ENCODE data around the gene ERBB2. TPM values are rescaled to one million over a fixed set of nuclear protein-coding genes. Genes with fewer than 3 reads are reported as not detected.

Gene ERBB2
- polyA plus RNA-seq, 3 donors = 0.17 to 0.73 TPM; not detected in 1

DNA sequence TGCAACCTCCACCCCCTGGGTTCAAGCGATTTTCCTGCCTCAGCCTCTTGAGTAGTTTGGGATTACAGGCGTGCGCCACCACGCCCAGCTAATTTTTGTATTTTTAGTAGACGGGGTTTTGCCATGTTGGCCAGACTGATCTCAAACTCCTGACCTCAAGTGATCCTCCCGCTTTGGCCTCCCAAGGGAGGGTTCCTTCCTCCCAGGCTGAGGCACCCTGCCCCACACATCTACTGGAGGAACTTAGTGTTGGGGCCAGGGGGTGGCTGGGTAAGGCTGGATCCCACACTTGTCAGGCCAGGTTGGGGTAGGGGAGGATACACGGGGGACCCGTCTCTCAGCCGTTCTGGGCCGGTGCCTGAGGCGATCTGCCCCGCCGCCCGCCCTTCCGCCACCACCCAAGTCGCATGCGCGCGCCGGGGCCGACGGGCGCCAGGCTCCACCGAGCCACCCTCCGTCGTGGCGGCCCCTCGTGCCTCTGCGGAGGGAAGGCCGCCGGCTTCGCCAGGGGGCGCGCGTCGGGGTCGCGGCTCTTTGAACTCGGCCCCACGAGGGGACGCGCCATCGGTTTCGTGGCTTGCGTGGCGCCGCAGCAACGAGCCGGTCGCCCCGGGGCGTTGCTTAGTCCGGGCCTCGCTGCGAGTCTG lies 53.8 kb downstream of the ERBB2 start:
- no peaks in the 10 kb centered on the region for H3K36me3 ChIP-seq (replicated peaks in 1 of 2; ENCODE audit: control insufficient read depth in 1 of 2, insufficient read depth in 2 of 2, low read length in 2 of 2)
- H3K9me3 ChIP-seq (replicated peaks in 1 of 2; ENCODE audit: control insufficient read depth in 1 of 2, insufficient read depth in 1 of 2, low read length in 2 of 2) = no peaks in the 10 kb centered on the region
- peak overlapping the region; percentile 38 to 72 (median 43) for H3K4me3 ChIP-seq (replicated peaks in 1 of 3; ENCODE audit: low read depth in 2 of 3, low read length in 3 of 3)
- H3K4me3 Mint-ChIP-seq = peak overlapping the region; percentile 71 to 85
- H3K27ac Mint-ChIP-seq = peak overlapping the region; percentile 83 to 92 (median 88)
- DNase-seq = peak; percentile 47 to 65 (median 53)
- peak overlapping the region; percentile 85 for H3K4me2 ChIP-seq (replicated peaks; ENCODE audit: extremely low read depth, low read length, poor library complexity, severe bottlenecking)
- no peaks in the 10 kb centered on the region for H4K20me1 ChIP-seq (ENCODE audit: insufficient read depth, low read length)
- H3K79me2 ChIP-seq (ENCODE audit: insufficient read depth, low read length) = no peaks in the 10 kb centered on the region
- TF ChIP-seq, protein P1, sequence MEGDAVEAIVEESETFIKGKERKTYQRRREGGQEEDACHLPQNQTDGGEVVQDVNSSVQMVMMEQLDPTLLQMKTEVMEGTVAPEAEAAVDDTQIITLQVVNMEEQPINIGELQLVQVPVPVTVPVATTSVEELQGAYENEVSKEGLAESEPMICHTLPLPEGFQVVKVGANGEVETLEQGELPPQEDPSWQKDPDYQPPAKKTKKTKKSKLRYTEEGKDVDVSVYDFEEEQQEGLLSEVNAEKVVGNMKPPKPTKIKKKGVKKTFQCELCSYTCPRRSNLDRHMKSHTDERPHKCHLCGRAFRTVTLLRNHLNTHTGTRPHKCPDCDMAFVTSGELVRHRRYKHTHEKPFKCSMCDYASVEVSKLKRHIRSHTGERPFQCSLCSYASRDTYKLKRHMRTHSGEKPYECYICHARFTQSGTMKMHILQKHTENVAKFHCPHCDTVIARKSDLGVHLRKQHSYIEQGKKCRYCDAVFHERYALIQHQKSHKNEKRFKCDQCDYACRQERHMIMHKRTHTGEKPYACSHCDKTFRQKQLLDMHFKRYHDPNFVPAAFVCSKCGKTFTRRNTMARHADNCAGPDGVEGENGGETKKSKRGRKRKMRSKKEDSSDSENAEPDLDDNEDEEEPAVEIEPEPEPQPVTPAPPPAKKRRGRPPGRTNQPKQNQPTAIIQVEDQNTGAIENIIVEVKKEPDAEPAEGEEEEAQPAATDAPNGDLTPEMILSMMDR (IDR thresholded peaks at IDR 0.05) = no peak
- intact Hi-C loops (cut with micrococcal nuclease) = loop anchor here (2.0 to 10.0 kb wide), 6 partner anchors 116 to 226 kb away; partner anchors contain the start of gene STARD3 (in 1 of the 2)
- peaks cover 38 to 41% of the 10 kb centered on the region in 2 donors for H3K4me1 ChIP-seq (ENCODE audit: control insufficient read depth in 1 of 2, insufficient read depth in 2 of 2, low read length in 2 of 2)
- peak overlapping the region; percentile 95 for H2AFZ ChIP-seq (ENCODE audit: insufficient read depth, low read depth, low read length, poor library complexity, severe bottlenecking)
- peak overlapping the region; percentile 92 for H3K9ac ChIP-seq (ENCODE audit: insufficient read depth, low read length, poor library complexity, severe bottlenecking)
- H3K9me3 Mint-ChIP-seq = peaks cover 0 to 2% (median 0%) of the 10 kb centered on the region in 7 donors
- peak overlapping the region; percentile 82 for H3K27ac ChIP-seq (ENCODE audit: low read depth in 1 of 2, low read length in 2 of 2)
- WGBS (ENCODE audit: insufficient coverage) = 0% methylated on average over 49 of the region's 55 CpGs
- no peaks in the 10 kb centered on the region for H3K27me3 ChIP-seq (ENCODE audit: control insufficient read depth in 2 of 2, insufficient read depth in 2 of 2, low read length in 2 of 2)
- H3K27me3 Mint-ChIP-seq (ENCODE audit: low read depth in 3 of 3) = peaks cover 10 to 22% (median 15%) of the 10 kb centered on the region in 3 donors
- peaks cover 39% of the 10 kb centered on the region for H3K4me1 Mint-ChIP-seq
- H3K36me3 Mint-ChIP-seq = no peaks in the 10 kb centered on the region

DNA sequence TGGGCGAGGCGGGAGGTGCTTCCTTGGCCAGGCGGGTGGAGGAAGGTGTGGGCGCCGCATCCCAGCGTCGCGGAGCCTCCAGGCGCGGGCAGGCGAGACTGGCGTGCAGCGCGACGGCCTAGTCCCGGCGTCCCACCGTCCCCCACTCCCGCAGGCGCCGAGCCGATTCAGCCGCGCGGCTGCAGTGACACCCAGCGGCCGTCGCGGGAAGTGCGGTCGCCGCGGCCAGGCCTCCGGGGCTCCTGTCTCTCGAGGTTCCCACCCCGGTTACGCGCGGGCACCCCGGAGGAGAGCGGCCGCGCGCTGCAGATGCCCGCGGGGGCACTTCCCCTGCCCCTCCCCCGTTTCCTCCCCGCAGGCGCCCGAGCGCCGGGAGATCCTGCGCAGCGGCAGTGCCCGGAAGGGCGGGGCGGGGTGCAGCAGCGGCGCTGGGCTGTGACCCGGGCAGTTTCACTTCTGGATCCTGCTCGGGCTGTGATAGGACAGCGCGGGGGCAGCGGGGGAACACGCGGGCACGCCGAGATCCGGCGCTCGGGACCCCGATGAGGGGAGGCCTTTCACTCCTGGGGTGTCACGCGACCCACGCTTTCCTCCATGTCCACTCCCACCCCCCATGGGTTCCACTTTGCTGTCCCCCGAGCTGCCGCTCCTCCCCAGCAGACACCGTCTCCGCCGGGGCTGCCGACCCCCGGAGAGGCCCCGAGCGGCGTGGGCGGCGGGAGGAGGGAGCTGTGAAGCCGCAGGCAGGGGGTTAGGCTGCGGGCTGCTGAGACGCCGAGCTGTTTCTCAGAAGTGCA lies 54.5 kb downstream of the ERBB2 start:
- no peaks in the 10 kb centered on the region for H3K36me3 Mint-ChIP-seq
- DNase-seq = peak; percentile 96 to 98 (median 98)
- Histone ChIP-seq H3K27ac (ENCODE audit: low read depth in 1 of 2, low read length in 2 of 2) (peak overlapping the region; percentile 83 to 97), H3K27me3 (ENCODE audit: control insufficient read depth in 2 of 2, insufficient read depth in 2 of 2, low read length in 2 of 2) (no peaks in the 10 kb centered on the region), H3K36me3 (replicated peaks in 1 of 2; ENCODE audit: control insufficient read depth in 1 of 2, insufficient read depth in 2 of 2, low read length in 2 of 2) (no peaks in the 10 kb centered on the region), H3K4me2 (replicated peaks; ENCODE audit: extremely low read depth, low read length, poor library complexity, severe bottlenecking) (peak overlapping the region; percentile 85), H2AFZ (ENCODE audit: insufficient read depth, low read depth, low read length, poor library complexity, severe bottlenecking) (peak overlapping the region; percentile 95), H3K79me2 (ENCODE audit: insufficient read depth, low read length) (no peaks in the 10 kb centered on the region), H4K20me1 (ENCODE audit: insufficient read depth, low read length) (no peaks in the 10 kb centered on the region), H3K9me3 (replicated peaks in 1 of 2; ENCODE audit: control insufficient read depth in 1 of 2, insufficient read depth in 1 of 2, low read length in 2 of 2) (no peaks in the 10 kb centered on the region), H3K9ac (ENCODE audit: insufficient read depth, low read length, poor library complexity, severe bottlenecking) (peak overlapping the region; percentile 92), H3K4me3 (replicated peaks in 1 of 3; ENCODE audit: low read depth in 2 of 3, low read length in 3 of 3) (peak overlapping the region; percentile 47 to 72 (median 59)), H3K4me1 (ENCODE audit: control insufficient read depth in 1 of 2, insufficient read depth in 2 of 2, low read length in 2 of 2) (peaks cover 38 to 41% of the 10 kb centered on the region in 2 donors)
- peaks cover 41% of the 10 kb centered on the region for H3K4me1 Mint-ChIP-seq
- H3K4me3 Mint-ChIP-seq = peak overlapping the region; percentile 67 to 84
- TF ChIP-seq, protein P1 (IDR thresholded peaks at IDR 0.05) = peak; percentile 98
- intact Hi-C loops (cut with micrococcal nuclease) = loop anchor here (2.0 to 10.0 kb wide), 6 partner anchors 117 to 227 kb away; partner anchors contain the start of gene STARD3 (in 1 of the 2)
- peaks cover 10 to 25% (median 15%) of the 10 kb centered on the region in 3 donors for H3K27me3 Mint-ChIP-seq (ENCODE audit: low read depth in 3 of 3)
- peaks cover 0 to 2% (median 0%) of the 10 kb centered on the region in 7 donors for H3K9me3 Mint-ChIP-seq
- peak overlapping the region; percentile 72 to 87 (median 85) for H3K27ac Mint-ChIP-seq
- WGBS (ENCODE audit: insufficient coverage) = under 1% methylated on average over 85 of the region's 91 CpGs

Data from CD14-positive monocyte (primary cell).